Smooth muscle cell (in vitro differentiated cells): ENCODE data around the gene ANKRD60. TPM values are rescaled to one million over a fixed set of nuclear protein-coding genes. Genes with fewer than 3 reads are reported as not detected.

ENCODE experiments used
- DNase-seq: peaks from one replicate; lab custom pipeline; 2025; ENCODE audit not compliant: unreplicated experiment; lab: John Stamatoyannopoulos, UW
- H2AFZ ChIP-seq: fragments of 200-600 bp; sonication (generic); 2 replicates; pipeline ENCODE4 v1.6.0; 2016; ENCODE audit warnings: antibody characterized with exemption, low read depth, mild to moderate bottlenecking
- H3F3A ChIP-seq: fragments of 200-600 bp; sonication (generic); 2 replicates; pipeline ENCODE4 v1.6.0; 2017; ENCODE audit warnings: antibody characterized with exemption, low read depth
- H3K27ac ChIP-seq: fragments of 200-600 bp; sonication (generic); 2 replicates; pipeline ENCODE4 v1.5.1; 2016; ENCODE audit warnings: low read depth, mild to moderate bottlenecking
- H3K27me3 ChIP-seq: fragments of 200-600 bp; sonication (generic); 2 replicates; pipeline ENCODE4 v1.6.1; 2016; ENCODE audit warnings: low read depth, mild to moderate bottlenecking
- H3K36me3 ChIP-seq: fragments of 200-600 bp; sonication (generic); 2 replicates; pipeline ENCODE4 v1.5.1; 2016; ENCODE audit warnings: low read depth
- H3K4me1 ChIP-seq: fragments of 200-600 bp; sonication (generic); 2 replicates; pipeline ENCODE4 v1.5.1; 2016; ENCODE audit warnings: low read depth
- H3K4me2 ChIP-seq: fragments of 200-600 bp; sonication (generic); 2 replicates; pipeline ENCODE4 v1.6.0; 2016; ENCODE audit warnings: mild to moderate bottlenecking
- H3K4me3 ChIP-seq: fragments of 200-600 bp; sonication (generic); 2 replicates; pipeline ENCODE4 v1.5.1; 2016; ENCODE audit warnings: mild to moderate bottlenecking
- H3K79me2 ChIP-seq: fragments of 200-600 bp; sonication (generic); 2 replicates; pipeline ENCODE4 v1.6.0; 2016; ENCODE audit warnings: low read depth, mild to moderate bottlenecking
- H3K9ac ChIP-seq: fragments of 200-600 bp; sonication (generic); 2 replicates; pipeline ENCODE4 v1.6.0; 2016; ENCODE audit warnings: low read depth
- H3K9me3 ChIP-seq: fragments of 200-600 bp; sonication (generic); replicated peaks from 2 replicates; pipeline ENCODE4 v1.5.1; 2016; ENCODE audit warnings: low read depth
- H4K20me1 ChIP-seq: fragments of 200-600 bp; sonication (generic); 2 replicates; pipeline ENCODE4 v1.6.0; 2016; ENCODE audit warnings: low read depth
- WGBS: methylation state at CpG from one replicate; pipeline ENCODE4 v1.1.7; 2016; ENCODE audit warnings: low lambda C conversion rate; 5-methylcytosine and 5-hydroxymethylcytosine counted together
- polyA plus RNA-seq: library from polyadenylated mRNA; unstranded; fragments of >200 nt; fragmentation: Nextera tagmentation; extraction: Ambion mirVana; gene quantifications from 2 replicates; pipeline ENCODE4 v1.2.1, GENCODE V29; 2016
- total RNA-seq: library from RNA; depleted of rRNA; stranded (reverse); fragments of >200 nt; gene quantifications from 2 replicates; pipeline ENCODE4 v1.2.3, GENCODE V29; 2014
- TF ChIP-seq, protein P1 (sequence below): fragments of 200-600 bp; sonication (generic); IDR thresholded peaks from 2 replicates; pipeline ENCODE4 v1.5.1; 2017; ENCODE audit warnings: borderline replicate concordance, mild to moderate bottlenecking, antibody characterized with exemption; ENCODE audit not compliant: insufficient read depth, poor library complexity, severe bottlenecking

Gene ANKRD60
- total and polyA plus RNA-seq, 2 experiments from 2014 or later, result not detected

DNA sequence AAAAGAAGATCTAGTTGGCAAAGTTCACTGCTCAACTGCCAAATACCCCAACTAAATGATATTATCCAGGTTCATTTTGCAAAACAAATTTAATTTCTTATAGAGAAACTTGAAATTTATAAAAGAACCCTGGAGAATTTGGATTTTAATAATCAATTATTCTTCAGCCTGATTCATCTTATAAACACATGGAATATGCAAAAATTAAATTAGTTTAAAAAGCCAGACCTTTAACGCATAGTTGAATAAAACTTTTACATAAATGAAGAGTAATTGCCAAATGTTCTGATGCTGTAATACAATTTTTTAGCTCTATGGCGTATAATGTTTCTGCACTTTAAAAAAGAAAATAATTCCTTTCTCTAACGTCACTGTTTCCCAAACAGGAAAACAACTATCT is 33.2 kb upstream of the ANKRD60 start:
- Histone ChIP-seq H3K9me3 (no peaks in the 10 kb centered on the region), H3K9ac (no peak overlapping the region), H2AFZ (no peak overlapping the region), H3K79me2 (no peaks in the 10 kb centered on the region), H3K4me1 (no peaks in the 10 kb centered on the region), H3K4me3 (no peak overlapping the region), H3F3A (no peaks in the 10 kb centered on the region), H3K4me2 (no peak overlapping the region), H3K27ac (no peak overlapping the region), H3K36me3 (no peaks in the 10 kb centered on the region), H3K27me3 (no peaks in the 10 kb centered on the region), H4K20me1 (no peaks in the 10 kb centered on the region)
- 94% methylated on average over 3 of the region's 3 CpGs for WGBS
- TF ChIP-seq, protein P1, sequence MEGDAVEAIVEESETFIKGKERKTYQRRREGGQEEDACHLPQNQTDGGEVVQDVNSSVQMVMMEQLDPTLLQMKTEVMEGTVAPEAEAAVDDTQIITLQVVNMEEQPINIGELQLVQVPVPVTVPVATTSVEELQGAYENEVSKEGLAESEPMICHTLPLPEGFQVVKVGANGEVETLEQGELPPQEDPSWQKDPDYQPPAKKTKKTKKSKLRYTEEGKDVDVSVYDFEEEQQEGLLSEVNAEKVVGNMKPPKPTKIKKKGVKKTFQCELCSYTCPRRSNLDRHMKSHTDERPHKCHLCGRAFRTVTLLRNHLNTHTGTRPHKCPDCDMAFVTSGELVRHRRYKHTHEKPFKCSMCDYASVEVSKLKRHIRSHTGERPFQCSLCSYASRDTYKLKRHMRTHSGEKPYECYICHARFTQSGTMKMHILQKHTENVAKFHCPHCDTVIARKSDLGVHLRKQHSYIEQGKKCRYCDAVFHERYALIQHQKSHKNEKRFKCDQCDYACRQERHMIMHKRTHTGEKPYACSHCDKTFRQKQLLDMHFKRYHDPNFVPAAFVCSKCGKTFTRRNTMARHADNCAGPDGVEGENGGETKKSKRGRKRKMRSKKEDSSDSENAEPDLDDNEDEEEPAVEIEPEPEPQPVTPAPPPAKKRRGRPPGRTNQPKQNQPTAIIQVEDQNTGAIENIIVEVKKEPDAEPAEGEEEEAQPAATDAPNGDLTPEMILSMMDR, result no peak
- DNase-seq, result no peak

DNA sequence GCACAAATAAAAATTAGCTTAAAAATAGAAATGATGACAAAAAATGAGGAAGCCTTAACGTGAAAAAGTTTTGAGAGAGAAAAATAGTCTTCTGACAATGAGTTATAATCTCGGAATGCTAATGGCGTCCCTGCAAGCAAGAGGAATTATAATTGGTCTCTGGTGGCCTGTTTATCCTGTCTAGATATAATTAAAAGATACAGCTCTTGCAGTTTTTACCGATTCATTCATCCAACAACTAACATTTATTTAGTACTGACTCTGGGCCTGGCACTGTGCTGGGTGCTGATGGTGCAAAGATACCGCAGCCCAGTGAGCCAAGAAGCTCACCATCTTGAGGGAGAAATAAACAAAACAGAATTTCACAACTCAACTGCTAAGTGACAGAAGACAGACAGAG is 31.6 kb upstream of the ANKRD60 start:
- H3K4me2 ChIP-seq, result no peak overlapping the region
- no peaks in the 10 kb centered on the region for H3K36me3 ChIP-seq
- H2AFZ ChIP-seq, result no peak overlapping the region
- TF ChIP-seq, protein P1, result no peak
- no peaks in the 10 kb centered on the region for H3K27me3 ChIP-seq
- no peak overlapping the region for H3K9ac ChIP-seq
- no peaks in the 10 kb centered on the region for H3K79me2 ChIP-seq
- H3K27ac ChIP-seq, result no peak overlapping the region
- no peaks in the 10 kb centered on the region for H3K9me3 ChIP-seq
- DNase-seq, result no peak
- H4K20me1 ChIP-seq, result no peaks in the 10 kb centered on the region
- no peaks in the 10 kb centered on the region for H3K4me1 ChIP-seq
- 84% methylated on average over 5 of the region's 5 CpGs for WGBS
- no peak overlapping the region for H3K4me3 ChIP-seq
- H3F3A ChIP-seq, result no peaks in the 10 kb centered on the region

DNA sequence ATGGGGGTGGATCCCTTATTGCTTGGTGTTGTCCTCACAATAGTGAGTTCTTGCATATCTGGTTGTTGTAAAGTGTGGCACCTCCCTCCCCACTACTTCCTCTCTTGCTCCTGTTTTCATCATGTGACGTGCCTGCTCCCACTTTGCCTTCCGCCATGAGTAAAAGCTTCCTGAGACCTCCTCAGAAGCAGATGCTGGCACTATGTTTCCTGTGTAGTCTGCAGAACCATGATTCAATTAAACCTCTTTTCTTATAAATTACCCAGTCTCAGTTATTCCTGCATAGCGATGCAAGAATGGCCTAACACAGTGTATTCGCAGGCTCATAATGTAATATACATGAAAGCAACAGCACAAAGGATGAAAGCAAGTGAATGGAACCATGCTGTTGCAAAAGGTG is 28.4 kb upstream of the ANKRD60 start:
- H2AFZ ChIP-seq, result no peak overlapping the region
- WGBS, result 97% methylated on average over 4 of the region's 4 CpGs

DNA sequence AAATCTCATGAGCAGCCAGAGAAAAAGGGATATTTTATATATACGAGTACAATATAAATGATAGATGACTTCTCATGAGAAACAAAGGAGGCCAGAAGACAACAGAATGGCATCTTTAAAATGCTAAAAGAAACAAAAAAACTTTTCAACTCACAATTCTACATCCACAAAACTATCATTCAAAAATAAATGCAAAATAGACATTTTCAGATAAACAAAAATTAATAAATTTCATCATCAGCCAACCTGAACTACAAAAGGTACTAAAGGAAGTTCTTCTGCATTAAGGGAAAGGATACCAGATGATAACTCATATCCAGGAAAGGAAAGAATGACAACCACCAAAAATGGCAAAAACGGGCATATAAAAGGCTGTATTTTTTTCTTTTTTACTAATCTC is 27.9 kb upstream of the ANKRD60 start:
- no peak overlapping the region for H3K9ac ChIP-seq
- H3K36me3 ChIP-seq, result no peaks in the 10 kb centered on the region
- H3K4me1 ChIP-seq, result peaks cover 4% of the 10 kb centered on the region
- H3K27me3 ChIP-seq, result no peaks in the 10 kb centered on the region
- H2AFZ ChIP-seq, result no peak overlapping the region
- H3K79me2 ChIP-seq, result peaks cover 10% of the 10 kb centered on the region
- no peak for DNase-seq
- H3K4me3 ChIP-seq, result no peak overlapping the region
- H3K27ac ChIP-seq, result no peak overlapping the region
- H3F3A ChIP-seq, result peaks cover 12% of the 10 kb centered on the region
- WGBS, result 100% methylated on average over 2 of the region's 2 CpGs
- no peaks in the 10 kb centered on the region for H4K20me1 ChIP-seq
- TF ChIP-seq, protein P1, result no peak
- H3K4me2 ChIP-seq, result no peak overlapping the region
- no peaks in the 10 kb centered on the region for H3K9me3 ChIP-seq

More for the DNA sequence above, 28.4 kb upstream of the ANKRD60 start:
- TF ChIP-seq, protein P1, result no peak
- DNase-seq, result no peak
- Histone ChIP-seq H3K27ac (no peak overlapping the region), H3K4me1 (peaks cover 1% of the 10 kb centered on the region), H4K20me1 (no peaks in the 10 kb centered on the region), H3K9ac (no peak overlapping the region), H3K4me3 (no peak overlapping the region), H3K79me2 (peaks cover 10% of the 10 kb centered on the region), H3F3A (peaks cover 12% of the 10 kb centered on the region), H3K27me3 (no peaks in the 10 kb centered on the region), H3K36me3 (no peaks in the 10 kb centered on the region), H3K4me2 (no peak overlapping the region), H3K9me3 (no peaks in the 10 kb centered on the region)
